SK-N-SH (cell line): ENCODE measurements around the gene IGSF3. TPM values are rescaled to one million over a fixed set of nuclear protein-coding genes. Genes with fewer than 3 reads are reported as not detected.

Experiments
- CTCF ChIA-PET: fragments of 300-600, 350-600 bp; formaldehyde crosslinking; extraction: SDS; loops from one replicate; lab custom pipeline; 2021; lab: Yijun Ruan, JAX
- POLR2A ChIA-PET: fragments of 350-600 bp; sonication (Branson Sonifier 250); formaldehyde crosslinking; extraction: SDS; loops from one replicate; lab custom pipeline; 2020; ENCODE audit warnings: antibody characterized with exemption, inconsistent platforms; lab: Yijun Ruan, JAX
- DNase-seq: peaks from one replicate; pipeline ENCODE4 v3.0.0; 2012
- H2AFZ ChIP-seq: fragments of 200-600 bp; sonication (generic); 2 replicates; pipeline ENCODE4 v1.8.1; 2016; ENCODE audit warnings: antibody characterized with exemption, mild to moderate bottlenecking, low read depth
- H3F3A ChIP-seq: fragments of 200-600 bp; sonication (generic); replicated peaks from 2 replicates; pipeline ENCODE3; 2016; ENCODE audit warnings: antibody characterized with exemption, mild to moderate bottlenecking; ENCODE audit not compliant: insufficient read depth
- H3K27ac ChIP-seq, 2 experiments: fragments of 200-500 bp in 1 of 2; fragments of 200-600 bp in 1 of 2; sonication (Bioruptor generic) in 1 of 2; sonication (generic), shearing (Covaris generic) in 1 of 2; 2 replicates each; pipeline versions ENCODE4 v1.5.1 to v1.6.1; 2014 to 2016; ENCODE audit warnings: low read depth in 2 of 2, inconsistent platforms in 1 of 2, low read length in 1 of 2, mild to moderate bottlenecking in 1 of 2, mixed read lengths in 1 of 2
- H3K27me3 ChIP-seq: fragments of 200-600 bp; sonication (generic), shearing (Covaris generic); 2 replicates; pipeline ENCODE4 v1.6.1; 2016; ENCODE audit warnings: mixed run types; ENCODE audit not compliant: insufficient read depth
- H3K36me3 ChIP-seq, 2 experiments: fragments of 200-500 bp in 1 of 2; fragments of 200-600 bp in 1 of 2; sonication (Bioruptor generic) in 1 of 2; sonication (generic) in 1 of 2; replicated peaks in 1 of 2; 2 replicates each; pipeline versions ENCODE3 to v1.5.1; 2014 to 2016; ENCODE audit warnings: low read length in 1 of 2, mild to moderate bottlenecking in 1 of 2; ENCODE audit not compliant: insufficient read depth in 2 of 2, control insufficient read depth in 1 of 2
- H3K4me1 ChIP-seq, 2 experiments: fragments of 200-500 bp in 1 of 2; fragments of 200-600 bp in 1 of 2; sonication (Bioruptor generic) in 1 of 2; sonication (generic), shearing (Covaris generic) in 1 of 2; 2 replicates each; pipeline versions ENCODE4 v1.5.1 to v1.6.1; 2014 to 2016; ENCODE audit warnings: low read depth in 1 of 2, low read length in 1 of 2, mixed run types in 1 of 2; ENCODE audit not compliant: insufficient read depth in 2 of 2, control insufficient read depth in 1 of 2
- H3K4me2 ChIP-seq: fragments of 200-600 bp; sonication (generic), shearing (Covaris generic); 2 replicates; pipeline ENCODE4 v1.6.1; 2017; ENCODE audit warnings: mixed run types
- H3K4me3 ChIP-seq, 2 experiments: fragments of 200-500 bp in 1 of 2; fragments of 200-600 bp in 1 of 2; sonication (Bioruptor generic) in 1 of 2; sonication (generic), shearing (Covaris generic) in 1 of 2; 2 replicates each; pipeline versions ENCODE4 v1.5.1 to v1.8.1; 2014 to 2016; ENCODE audit warnings: low read depth in 2 of 2, inconsistent platforms in 1 of 2, low read length in 1 of 2, mild to moderate bottlenecking in 1 of 2, mixed read lengths in 1 of 2, moderate library complexity in 1 of 2
- H3K79me2 ChIP-seq: fragments of 200-600 bp; sonication (generic); 2 replicates; pipeline ENCODE4 v1.8.1; 2017; ENCODE audit warnings: mild to moderate bottlenecking; ENCODE audit not compliant: insufficient read depth
- H3K9ac ChIP-seq: fragments of 200-600 bp; sonication (generic); 2 replicates; pipeline ENCODE4 v1.6.1; 2017; ENCODE audit warnings: mixed run types
- H3K9me2 ChIP-seq: fragments of 200-600 bp; sonication (generic); 2 replicates; pipeline ENCODE4 v1.6.1; 2017; ENCODE audit warnings: mixed run types
- H3K9me3 ChIP-seq: fragments of 200-600 bp; sonication (generic); 2 replicates; pipeline ENCODE4 v1.6.1; 2017; ENCODE audit warnings: mixed run types, mild to moderate bottlenecking, moderate library complexity
- H4K20me1 ChIP-seq: fragments of 200-600 bp; sonication (generic); 2 replicates; pipeline ENCODE4 v1.6.1; 2017; ENCODE audit warnings: mild to moderate bottlenecking, mixed run types; ENCODE audit not compliant: insufficient read depth
- CHD2 ChIP-seq: fragments of 150-350 bp; IDR thresholded peaks from 2 replicates; pipeline ENCODE4 v1.6.1; 2018; ENCODE audit warnings: low read length; ENCODE audit not compliant: partially characterized antibody
- ELF1 ChIP-seq: IDR thresholded peaks from 2 replicates; pipeline ENCODE4 v1.4.0; 2012
- EP300 ChIP-seq, 2 experiments: IDR thresholded peaks; 2 replicates each; pipeline versions ENCODE4 v1.4.0 to v1.6.1; 2012; ENCODE audit warnings: borderline replicate concordance in 1 of 2, low read depth in 1 of 2, low read length in 1 of 2
- EZH2phosphoT487 ChIP-seq: fragments of 200-600 bp; sonication (generic); IDR thresholded peaks from 2 replicates; pipeline ENCODE4 v1.6.1; 2017; ENCODE audit warnings: low read depth, mixed run types, mild to moderate bottlenecking, antibody characterized with exemption, moderate library complexity, borderline replicate concordance
- FOXJ3 ChIP-seq: sonication (generic); formaldehyde crosslinking; IDR thresholded peaks from 2 replicates; pipeline ENCODE4 v1.5.1; 2020; ENCODE audit warnings: mild to moderate bottlenecking, missing genetic modification reagents
- GABPA ChIP-seq: IDR thresholded peaks from 2 replicates; pipeline ENCODE4 v1.4.0; 2012; ENCODE audit warnings: low read depth, mild to moderate bottlenecking
- GATA2 ChIP-seq: sonication (generic); formaldehyde crosslinking; IDR thresholded peaks from 2 replicates; pipeline ENCODE4 v1.5.0; 2020; ENCODE audit warnings: mild to moderate bottlenecking, missing genetic modification reagents
- IRF3 ChIP-seq: fragments of 150-350 bp; IDR thresholded peaks from 2 replicates; pipeline ENCODE4 v1.6.1; 2016; ENCODE audit warnings: mild to moderate bottlenecking, low read depth, low read length
- JUND ChIP-seq: IDR thresholded peaks from 2 replicates; pipeline ENCODE4 v1.4.0; 2012
- MAX ChIP-seq: IDR thresholded peaks from 2 replicates; pipeline ENCODE4 v1.4.0; 2012; ENCODE audit warnings: low read depth
- MXI1 ChIP-seq: IDR thresholded peaks from 2 replicates; pipeline ENCODE4 v1.6.1; 2012; ENCODE audit warnings: mild to moderate bottlenecking, low read depth, low read length, improper control_type of control experiment
- NRF1 ChIP-seq: IDR thresholded peaks from 2 replicates; pipeline ENCODE4 v1.6.1; 2012; ENCODE audit warnings: low read depth, mild to moderate bottlenecking, low read length
- POLR2AphosphoS5 ChIP-seq: IDR thresholded peaks from 2 replicates; pipeline ENCODE4 v1.6.1; 2012; ENCODE audit warnings: low read depth, low read length
- REST ChIP-seq: IDR thresholded peaks from 2 replicates; pipeline ENCODE4 v1.6.1; 2012; ENCODE audit warnings: mild to moderate bottlenecking, low read depth, low read length, moderate library complexity
- RFX5 ChIP-seq: IDR thresholded peaks from 2 replicates; pipeline ENCODE4 v1.6.1; 2012; ENCODE audit warnings: mild to moderate bottlenecking, improper control_type of control experiment, low read length
- RXRA ChIP-seq: IDR thresholded peaks from 2 replicates; pipeline ENCODE4 v1.4.0; 2012; ENCODE audit warnings: low read depth, mild to moderate bottlenecking, borderline replicate concordance
- SIN3A ChIP-seq: IDR thresholded peaks from 2 replicates; pipeline ENCODE4 v1.6.1; 2012; ENCODE audit warnings: low read depth, mild to moderate bottlenecking, low read length, moderate library complexity, borderline replicate concordance
- TCF12 ChIP-seq: IDR thresholded peaks from 2 replicates; pipeline ENCODE4 v1.4.0; 2012
- TEAD4 ChIP-seq: IDR thresholded peaks from 2 replicates; pipeline ENCODE4 v1.4.0; 2012; ENCODE audit warnings: mild to moderate bottlenecking, borderline replicate concordance; ENCODE audit not compliant: insufficient read depth
- YY1 ChIP-seq: IDR thresholded peaks from 2 replicates; pipeline ENCODE4 v1.4.0; 2012; ENCODE audit warnings: low read depth, mild to moderate bottlenecking
- WGBS: methylation state at CpG from one replicate; pipeline ENCODE4 v1.1.6; 2017; ENCODE audit warnings: low lambda C conversion rate; 5-methylcytosine and 5-hydroxymethylcytosine counted together
- polyA plus RNA-seq, 3 experiments: library from polyadenylated mRNA; depleted of rRNA; stranded (reverse); fragments of >200 nt; gene quantifications; 2 replicates each; pipeline ENCODE4 v1.2.3, GENCODE V29; 2012

IGSF3 gene
- polyA plus RNA-seq, 1 of the 3 experiments (the other 2 are of a cell fraction): 3.0 TPM

GRCh38 chr1:116686723-116687352 is 19.3 kb upstream of the IGSF3 start (continued):
- no peak for TF ChIP-seq TEAD4
- TF ChIP-seq TCF12: no peak

GRCh38 chr1:116686175-116686574 is 18.6 kb upstream of the IGSF3 start:
- Histone ChIP-seq H3K4me2 (no peak overlapping the region), H4K20me1 (no peaks in the 10 kb centered on the region), H3K9me3 (no peaks in the 10 kb centered on the region), H2AFZ (no peak overlapping the region), H3K27ac (peak overlapping the region in 1 of 2 experiments; percentile 96; a peak in 2 of 4 replicates), H3K9me2 (no peaks in the 10 kb centered on the region), H3K9ac (no peak overlapping the region), H3K4me1 (peaks cover 8 to 40% of the 10 kb centered on the region in 2 experiments; a peak in 3 of 4 replicates), H3K4me3 (no peak overlapping the region), H3K36me3 (no peaks in the 10 kb centered on the region), H3F3A (no peaks in the 10 kb centered on the region), H3K79me2 (no peaks in the 10 kb centered on the region), H3K27me3 (no peaks in the 10 kb centered on the region)
- POLR2A ChIA-PET: no interaction called here
- CTCF ChIA-PET: interaction anchor here (0.7 to 1.5 kb wide), 3 partner anchors 14 to 112 kb away, joined by 3 to 5 read pairs (median 4); no protein-coding TSS in a partner anchor
- TF ChIP-seq IRF3 (no peak), RXRA (no peak), FOXJ3 (CRISPR knock-in tag) (no peak), ELF1 (no peak), EP300 (IDR thresholded peaks at IDR 0.05; ENCODE audit: borderline replicate concordance in 1 of 2, low read depth in 1 of 2, low read length in 1 of 2) (no peak), REST (no peak), YY1 (no peak), NRF1 (no peak)
- no peak for DNase-seq
- WGBS: 81% methylated on average over 7 of the region's 7 CpGs

- CTCF ChIA-PET: interaction anchor here (0.9 kb wide), 2 partner anchors 53 to 110 kb away, joined by 3 to 4 read pairs; no protein-coding TSS in a partner anchor
- no peaks in the 10 kb centered on the region for H4K20me1 ChIP-seq
- no peaks in the 10 kb centered on the region for H3K9me2 ChIP-seq
- peaks cover 8 to 29% of the 10 kb centered on the region in 2 experiments; a peak in 3 of 4 replicates for H3K4me1 ChIP-seq
- no peaks in the 10 kb centered on the region for H3K79me2 ChIP-seq
- no peak overlapping the region for H3K27ac ChIP-seq
- H3K27me3 ChIP-seq: no peaks in the 10 kb centered on the region
- no peak overlapping the region for H3K4me3 ChIP-seq
- no peaks in the 10 kb centered on the region for H3K36me3 ChIP-seq
- no peak for DNase-seq
- WGBS: 35% methylated on average over 2 of the region's 2 CpGs
- no peaks in the 10 kb centered on the region for H3K9me3 ChIP-seq
- H3K9ac ChIP-seq: no peak overlapping the region
- no peak overlapping the region for H2AFZ ChIP-seq
- no peak overlapping the region for H3K4me2 ChIP-seq
- POLR2A ChIA-PET: no interaction called here
- H3F3A ChIP-seq: no peaks in the 10 kb centered on the region
- TF ChIP-seq SIN3A (no peak), GABPA (no peak), JUND (no peak), MAX (no peak), POLR2AphosphoS5 (no peak), GATA2 (no peak), MXI1 (no peak), ELF1 (no peak), RFX5 (no peak), EZH2phosphoT487 (no peak), NRF1 (no peak), CHD2 (no peak), FOXJ3 (CRISPR knock-in tag) (no peak)
Observed at GRCh38 chr1:116684575-116684974, 17.0 kb upstream of the IGSF3 start.
